ENCODE measurements around the gene WDR35.

The WDR35 gene

DNA sequence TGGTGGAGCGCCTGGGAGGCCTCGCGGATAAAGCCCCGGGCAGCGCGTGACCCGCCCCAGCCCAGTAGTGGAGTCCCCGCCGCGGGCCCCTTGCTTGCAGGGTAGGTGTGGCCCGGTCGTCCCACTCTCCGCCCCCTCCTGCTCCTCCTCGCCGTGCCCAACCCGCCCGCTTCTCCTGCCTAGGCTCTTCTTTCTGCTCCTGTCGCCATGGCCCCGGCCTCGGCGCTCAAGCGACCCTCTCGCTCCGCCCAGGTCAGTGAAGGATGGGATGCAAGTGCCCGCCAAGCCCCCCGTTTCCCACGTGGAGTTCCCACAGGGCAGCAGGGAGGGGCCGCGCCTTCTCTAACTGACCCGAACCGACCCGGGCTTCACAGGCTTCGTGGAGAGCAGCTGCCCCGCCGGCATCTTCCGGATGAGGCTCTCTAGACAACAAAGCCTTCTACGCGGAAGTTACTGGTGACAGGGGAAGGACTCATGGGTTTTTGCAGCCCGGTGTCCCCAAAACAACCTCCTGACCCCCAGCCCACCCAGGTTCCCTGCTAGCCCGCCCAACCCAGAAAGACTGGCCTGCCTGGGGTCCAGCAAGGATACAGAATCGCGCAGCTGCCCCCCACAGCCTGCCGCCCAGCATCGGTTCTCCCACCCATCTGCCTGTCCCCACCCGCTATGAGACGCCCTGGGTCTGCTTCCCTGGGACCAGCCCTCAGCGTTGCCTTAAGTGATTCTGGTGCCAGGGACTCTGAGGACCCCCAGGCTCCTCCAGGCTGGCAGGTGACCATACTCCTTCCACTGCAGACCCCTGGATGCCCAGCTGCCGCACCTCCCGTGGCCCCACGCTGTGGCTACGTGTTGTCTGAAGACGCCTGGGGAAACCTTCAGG is 121.0 kb downstream of the WDR35 start:
- peak; percentile 78 for DNase-seq

DNA sequence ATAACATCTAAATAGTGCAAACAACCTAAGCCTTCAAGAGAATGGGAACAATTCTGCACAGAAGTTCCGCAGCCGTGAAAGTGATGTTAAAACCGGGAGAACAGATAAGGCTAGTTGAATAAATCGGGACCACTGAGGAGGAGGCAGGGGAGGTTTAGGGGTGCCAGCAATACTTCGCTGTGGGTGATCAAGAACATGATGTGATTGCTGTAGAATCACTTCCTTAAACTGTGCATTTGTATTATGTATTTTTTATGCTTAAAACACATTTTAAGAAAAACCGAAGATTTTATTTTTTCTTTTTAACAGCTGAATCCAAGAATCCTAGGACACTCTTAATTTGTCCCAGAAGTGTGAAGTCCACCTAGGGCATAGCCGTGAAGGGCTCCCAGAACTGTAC is 121.7 kb downstream of the WDR35 start:
- DNase-seq, result no peak

GRCh38 chr2:19866771-19867170 is 123.1 kb downstream of the WDR35 start:
- DNase-seq, result no peak

DNA sequence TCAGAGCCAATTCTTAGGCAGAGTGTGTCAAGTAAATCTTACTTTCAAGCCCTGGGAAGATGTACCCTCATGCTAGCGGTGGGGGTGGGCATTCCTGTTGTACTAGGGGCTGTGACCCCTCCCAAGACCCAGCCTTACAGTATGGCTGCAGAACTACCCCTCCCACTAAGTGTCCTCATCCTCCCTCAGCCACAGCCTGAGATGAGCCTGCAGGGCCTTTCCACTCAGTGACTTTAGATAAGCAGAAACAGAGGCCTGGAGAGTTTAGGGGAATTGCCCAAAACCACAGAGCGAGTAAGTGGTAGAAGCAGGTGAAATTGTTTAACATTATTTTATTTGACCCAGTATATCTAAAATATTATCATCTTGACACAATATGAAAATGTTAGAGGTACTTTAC is 124.8 kb downstream of the WDR35 start:
- DNase-seq, result no peak

GRCh38 chr2:19864381-19864780 is 125.5 kb downstream of the WDR35 start:
- DNase-seq, result no peak

- peak; percentile 87 for DNase-seq
These were observed 126.4 kb downstream of the WDR35 start for GRCh38 chr2:19863303-19864041.

DNA sequence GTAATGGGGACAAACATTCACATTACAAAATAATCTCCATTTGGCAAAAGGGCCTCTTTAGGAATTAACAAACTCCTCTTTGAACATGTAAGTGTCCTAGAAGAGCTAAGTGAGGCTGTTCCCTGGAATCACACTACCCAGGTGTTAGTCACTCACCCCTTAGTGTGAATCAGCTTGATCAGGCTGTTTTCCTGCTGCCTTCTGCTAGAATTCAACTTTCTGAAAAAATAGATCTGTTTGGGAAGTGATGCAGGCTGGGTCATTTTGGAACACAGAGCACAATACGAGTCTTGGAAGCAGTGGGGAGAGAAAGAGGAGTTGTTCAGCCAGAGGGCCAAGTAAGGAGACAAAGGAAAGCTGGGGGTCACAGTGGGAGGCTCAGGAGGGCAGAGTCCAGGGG is 128.1 kb downstream of the WDR35 start:
- no peak for DNase-seq
